ENCODE measurements around the gene TRAPPC11. TPM values are rescaled to one million over a fixed set of nuclear protein-coding genes. Genes with fewer than 3 reads are reported as not detected.

Gene TRAPPC11
- total RNA-seq, 1 experiment from 2014 or later, result 32.2 TPM

GRCh38 chr4:183746305-183747229 lies 87.5 kb downstream of the TRAPPC11 start:
- no peak overlapping the region for H3K4me3 Mint-ChIP-seq
- no peaks in the 10 kb centered on the region for H3K79me1 ChIP-seq (ENCODE audit: insufficient read depth, low read depth, low read length, poor library complexity, severe bottlenecking)
- H3K4me1 ChIP-seq (ENCODE audit: insufficient read depth, low read length), result no peaks in the 10 kb centered on the region
- no peak overlapping the region for H3K4ac ChIP-seq (ENCODE audit: low read depth, low read length)
- DNase-seq, result no peak
- no peaks in the 10 kb centered on the region for H3K27me3 Mint-ChIP-seq (ENCODE audit: low read depth)
- H2BK20ac ChIP-seq (ENCODE audit: low read depth, low read length, poor library complexity, severe bottlenecking), result no peak overlapping the region
- H3K9ac ChIP-seq (ENCODE audit: extremely low read depth, insufficient read length, low read length), result no peak overlapping the region
- H3K36me3 Mint-ChIP-seq (ENCODE audit: insufficient read depth in 1 of 3, low read depth in 3 of 3), result peaks cover 5 to 11% (median 9%) of the 10 kb centered on the region in 3 experiments; a peak in 6 of 7 replicates
- no peak overlapping the region for H3K18ac ChIP-seq (ENCODE audit: insufficient read length, low read depth, low read length)
- no peak overlapping the region for H4K5ac ChIP-seq (ENCODE audit: insufficient read length, low read depth, low read length)
- no peak overlapping the region for H3T11ph ChIP-seq (ENCODE audit: low read length)
- H3K27ac ChIP-seq (ENCODE audit: insufficient read length, low read depth, low read length), result no peak overlapping the region
- no peak overlapping the region for H3K56ac ChIP-seq (ENCODE audit: insufficient read length, low read depth, low read length)
- H3K9me3 Mint-ChIP-seq, result peaks cover 12 to 23% of the 10 kb centered on the region in 2 experiments
- no peak overlapping the region for H4K8ac ChIP-seq (replicated peaks; ENCODE audit: insufficient read length, low read depth, low read length)
- H3K27me3 ChIP-seq (ENCODE audit: insufficient read depth, low read length), result no peaks in the 10 kb centered on the region
- no peak overlapping the region for H2BK12ac ChIP-seq (ENCODE audit: insufficient read length, low read depth, low read length)
- no peak overlapping the region for H2BK120ac ChIP-seq (ENCODE audit: low read depth, low read length, poor library complexity, severe bottlenecking)
- WGBS (ENCODE audit: extremely low coverage, insufficient read length, low lambda C conversion rate), result no CpG with 5 or more reads among the region's 48 CpGs
- no peak overlapping the region for H4K91ac ChIP-seq (ENCODE audit: insufficient read length, low read depth, low read length)
- no peak overlapping the region for H3K4me2 ChIP-seq (ENCODE audit: insufficient read depth, insufficient read length, low read length)
- no peak overlapping the region for H2AFZ ChIP-seq (ENCODE audit: low read length)
- no peak overlapping the region for H3K27ac Mint-ChIP-seq
- H2BK15ac ChIP-seq (ENCODE audit: low read depth, low read length), result no peak overlapping the region
- TF ChIP-seq CTCF (conservative IDR thresholded peaks at IDR 0.05), result no peak
- no peak overlapping the region for H3K14ac ChIP-seq (ENCODE audit: insufficient read depth, low read length)
- H3K79me2 ChIP-seq (ENCODE audit: insufficient read depth, low read length), result no peaks in the 10 kb centered on the region
- H3K9me3 ChIP-seq (ENCODE audit: control insufficient read depth, low read depth, low read length), result no peaks in the 10 kb centered on the region
- no peaks in the 10 kb centered on the region for H3K23me2 ChIP-seq (ENCODE audit: insufficient read length, low read depth, low read length, poor library complexity, severe bottlenecking)
- no peak overlapping the region for H2AK5ac ChIP-seq (ENCODE audit: insufficient read length, low read length)
- H3K4me1 Mint-ChIP-seq, result peaks cover 7 to 9% of the 10 kb centered on the region in 2 experiments; a peak in 3 of 4 replicates
- no peak overlapping the region for H2BK5ac ChIP-seq (ENCODE audit: insufficient read length, low read length)
- no peak overlapping the region for H3K23ac ChIP-seq (ENCODE audit: insufficient read length, low read depth, low read length)
- H4K20me1 ChIP-seq (ENCODE audit: control insufficient read depth, insufficient read depth, insufficient read length), result no peaks in the 10 kb centered on the region

Data from H9 (cell line).